ENCODE results near the gene CC2D1A. TPM values are rescaled to one million over a fixed set of nuclear protein-coding genes. Genes with fewer than 3 reads are reported as not detected.

Gene CC2D1A
- total and polyA plus RNA-seq, 2 donors (not counting 1 experiment from before 2014, with no cell fraction given): 34.3 to 47.2 TPM

DNA sequence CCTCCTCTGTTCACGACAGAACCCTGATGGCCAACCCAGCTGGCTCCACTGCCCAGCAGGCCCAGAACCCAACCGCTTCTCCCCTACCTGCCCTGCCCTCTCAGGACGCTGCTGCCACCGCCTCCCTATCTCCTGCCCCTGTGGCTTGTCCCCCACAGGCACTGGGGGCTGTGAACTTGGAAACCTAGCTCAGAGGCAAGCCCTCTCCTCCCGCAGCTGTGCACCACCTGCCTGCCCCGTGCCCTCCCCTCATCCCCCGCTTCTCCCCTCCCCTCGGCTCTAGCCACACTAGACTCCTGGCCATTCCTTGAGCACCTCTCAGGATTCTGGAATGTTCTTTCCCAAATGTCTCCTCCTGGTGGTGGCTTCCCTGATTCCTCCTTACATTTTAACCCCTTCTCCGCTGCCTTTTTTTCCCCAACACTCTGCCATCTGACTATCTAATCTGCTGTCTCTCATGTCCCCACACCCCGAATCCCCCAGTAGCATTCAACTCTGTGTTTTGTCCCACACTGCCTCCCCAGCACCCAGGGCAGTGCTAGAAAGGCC is 22.4 kb upstream of the CC2D1A start:
- Histone ChIP-seq H2AFZ (ENCODE audit: insufficient read depth, low read depth, low read length, poor library complexity, severe bottlenecking) (no peak overlapping the region), H3K4me2 (replicated peaks; ENCODE audit: low read depth, low read length, poor library complexity, severe bottlenecking) (no peak overlapping the region), H3K79me2 (ENCODE audit: control insufficient read depth, insufficient read depth, low read length) (no peaks in the 10 kb centered on the region), H3K27ac (ENCODE audit: low read length in 2 of 2) (no peak overlapping the region), H3K4me3 (ENCODE audit: control extremely low read depth in 1 of 5, extremely low read depth in 1 of 5, insufficient read depth in 1 of 5, low read depth in 2 of 5, low read length in 4 of 5) (no peak overlapping the region), H3K9me3 (ENCODE audit: control extremely low read depth in 1 of 3, control insufficient read depth in 2 of 3, insufficient read depth in 1 of 3, low read length in 2 of 3) (no peaks in the 10 kb centered on the region), H3K9ac (ENCODE audit: low read length) (no peak overlapping the region), H3K4me1 (ENCODE audit: control insufficient read depth in 2 of 2, insufficient read depth in 2 of 2, low read length in 2 of 2) (peaks cover 26 to 34% of the 10 kb centered on the region in 2 donors), H4K20me1 (ENCODE audit: control insufficient read depth, insufficient read depth, low read length, poor library complexity, severe bottlenecking) (no peaks in the 10 kb centered on the region), H3K36me3 (replicated peaks in 1 of 2; ENCODE audit: control extremely low read depth in 1 of 2, control insufficient read depth in 1 of 2, extremely low read depth in 1 of 2, insufficient read depth in 2 of 2, low read length in 1 of 2) (no peaks in the 10 kb centered on the region), H3K27me3 (replicated peaks in 1 of 4; ENCODE audit: control extremely low read depth in 1 of 4, control insufficient read depth in 3 of 4, insufficient read depth in 4 of 4, low read length in 3 of 4) (peaks cover 0 to 9% (median 0%) of the 10 kb centered on the region in 4 experiments)
- intact Hi-C loops (cut with micrococcal nuclease): no loop called here
- ATAC-seq (ENCODE audit: low read depth): no peak
- no peak for DNase-seq
- Mint-ChIP-seq H3K27ac (no peak overlapping the region), H3K27me3 (no peaks in the 10 kb centered on the region), H3K4me1 (peaks cover 25% of the 10 kb centered on the region), H3K9me3 (ENCODE audit: insufficient read depth) (no peaks in the 10 kb centered on the region), H3K4me3 (no peak overlapping the region)
- TF ChIP-seq EZH2 (IDR thresholded peaks at IDR 0.05; ENCODE audit: borderline replicate concordance, insufficient read depth, low read depth, low read length, poor library complexity, severe bottlenecking): no peak
- TF ChIP-seq, protein P1, sequence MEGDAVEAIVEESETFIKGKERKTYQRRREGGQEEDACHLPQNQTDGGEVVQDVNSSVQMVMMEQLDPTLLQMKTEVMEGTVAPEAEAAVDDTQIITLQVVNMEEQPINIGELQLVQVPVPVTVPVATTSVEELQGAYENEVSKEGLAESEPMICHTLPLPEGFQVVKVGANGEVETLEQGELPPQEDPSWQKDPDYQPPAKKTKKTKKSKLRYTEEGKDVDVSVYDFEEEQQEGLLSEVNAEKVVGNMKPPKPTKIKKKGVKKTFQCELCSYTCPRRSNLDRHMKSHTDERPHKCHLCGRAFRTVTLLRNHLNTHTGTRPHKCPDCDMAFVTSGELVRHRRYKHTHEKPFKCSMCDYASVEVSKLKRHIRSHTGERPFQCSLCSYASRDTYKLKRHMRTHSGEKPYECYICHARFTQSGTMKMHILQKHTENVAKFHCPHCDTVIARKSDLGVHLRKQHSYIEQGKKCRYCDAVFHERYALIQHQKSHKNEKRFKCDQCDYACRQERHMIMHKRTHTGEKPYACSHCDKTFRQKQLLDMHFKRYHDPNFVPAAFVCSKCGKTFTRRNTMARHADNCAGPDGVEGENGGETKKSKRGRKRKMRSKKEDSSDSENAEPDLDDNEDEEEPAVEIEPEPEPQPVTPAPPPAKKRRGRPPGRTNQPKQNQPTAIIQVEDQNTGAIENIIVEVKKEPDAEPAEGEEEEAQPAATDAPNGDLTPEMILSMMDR (IDR thresholded peaks at IDR 0.05): no peak
- 45% methylated on average over 9 of the region's 10 CpGs for WGBS (ENCODE audit: insufficient coverage)
- ChIA-PET CTCF (interaction anchor here (1.0 to 9.3 kb wide), 3 partner anchors 8 to 188 kb away, joined by 3 to 92 read pairs (median 29); partner anchors contain the start of gene MISP3), POLR2A (no interaction called here)

DNA sequence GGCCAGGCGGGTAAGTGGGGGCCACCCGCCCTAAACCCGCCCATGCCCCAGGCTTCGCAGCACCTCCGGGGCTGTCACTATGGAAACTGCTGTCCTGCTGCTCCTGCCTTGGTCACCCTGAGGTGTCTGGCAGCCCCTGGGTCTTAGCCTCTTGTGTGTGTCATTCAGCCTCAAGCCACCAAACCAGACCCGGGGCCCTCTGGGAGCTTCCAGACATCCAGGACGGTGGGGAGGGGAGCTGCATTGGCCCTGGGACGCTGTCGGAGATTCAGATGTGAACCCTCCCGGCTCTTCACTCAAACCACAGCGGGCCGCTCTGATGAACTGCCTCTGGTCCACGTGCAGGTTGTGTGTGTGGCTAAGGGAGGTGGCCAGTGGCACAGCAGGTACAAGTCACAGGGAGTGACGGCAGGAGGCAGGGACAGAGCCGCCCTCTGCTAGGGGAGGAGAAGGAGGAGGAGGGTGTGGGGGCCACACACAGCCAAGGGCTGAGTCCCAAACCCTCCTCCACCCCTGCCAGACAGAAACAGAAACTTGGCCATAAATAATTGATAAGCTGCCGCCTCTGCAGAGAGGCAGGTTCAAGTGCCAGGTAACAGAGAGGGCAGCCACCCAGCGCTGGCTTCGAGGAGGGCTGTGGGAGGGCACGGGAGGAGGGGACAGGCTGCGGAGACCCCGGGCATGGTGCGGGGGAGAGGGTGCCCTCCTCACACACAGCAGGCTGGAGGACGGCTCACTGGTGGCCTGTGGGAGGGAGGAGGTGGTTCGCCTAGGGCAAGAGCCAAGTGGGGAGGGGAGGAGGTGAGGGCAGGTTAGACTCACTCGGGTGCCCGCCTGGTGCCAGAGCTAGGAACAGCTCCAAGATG is 21.0 kb upstream of the CC2D1A start:
- DNase-seq: no peak
- Histone ChIP-seq H3K79me2 (ENCODE audit: control insufficient read depth, insufficient read depth, low read length) (no peaks in the 10 kb centered on the region), H3K4me2 (replicated peaks; ENCODE audit: low read depth, low read length, poor library complexity, severe bottlenecking) (no peak overlapping the region), H3K4me3 (ENCODE audit: control extremely low read depth in 1 of 5, extremely low read depth in 1 of 5, insufficient read depth in 1 of 5, low read depth in 2 of 5, low read length in 4 of 5) (no peak overlapping the region), H3K9ac (ENCODE audit: low read length) (no peak overlapping the region), H3K4me1 (ENCODE audit: control insufficient read depth in 2 of 2, insufficient read depth in 2 of 2, low read length in 2 of 2) (peaks cover 26 to 29% of the 10 kb centered on the region in 2 donors), H4K20me1 (ENCODE audit: control insufficient read depth, insufficient read depth, low read length, poor library complexity, severe bottlenecking) (no peaks in the 10 kb centered on the region), H3K27me3 (replicated peaks in 1 of 4; ENCODE audit: control extremely low read depth in 1 of 4, control insufficient read depth in 3 of 4, insufficient read depth in 4 of 4, low read length in 3 of 4) (peaks cover 0 to 9% (median 0%) of the 10 kb centered on the region in 4 experiments), H2AFZ (ENCODE audit: insufficient read depth, low read depth, low read length, poor library complexity, severe bottlenecking) (no peak overlapping the region), H3K9me3 (ENCODE audit: control extremely low read depth in 1 of 3, control insufficient read depth in 2 of 3, insufficient read depth in 1 of 3, low read length in 2 of 3) (no peaks in the 10 kb centered on the region), H3K36me3 (replicated peaks in 1 of 2; ENCODE audit: control extremely low read depth in 1 of 2, control insufficient read depth in 1 of 2, extremely low read depth in 1 of 2, insufficient read depth in 2 of 2, low read length in 1 of 2) (no peaks in the 10 kb centered on the region), H3K27ac (ENCODE audit: low read length in 2 of 2) (no peak overlapping the region)
- 90% methylated on average over 16 of the region's 26 CpGs for WGBS (ENCODE audit: insufficient coverage)
- ChIA-PET CTCF (interaction anchor here (0.6 to 9.3 kb wide), 6 partner anchors 157 to 333 kb away, joined by 3 to 92 read pairs (median 3); partner anchors contain the start of gene MISP3), POLR2A (no interaction called here)
- H3K27ac Mint-ChIP-seq: peak overlapping the region; percentile 37
- ATAC-seq (ENCODE audit: low read depth): no peak
- peaks cover 23% of the 10 kb centered on the region for H3K4me1 Mint-ChIP-seq
- no peaks in the 10 kb centered on the region for H3K27me3 Mint-ChIP-seq
- no peak overlapping the region for H3K4me3 Mint-ChIP-seq
- no peaks in the 10 kb centered on the region for H3K9me3 Mint-ChIP-seq (ENCODE audit: insufficient read depth)
- intact Hi-C loops (cut with micrococcal nuclease): no loop called here
- TF ChIP-seq, protein P1 (IDR thresholded peaks at IDR 0.05): no peak
- no peak for TF ChIP-seq EZH2 (IDR thresholded peaks at IDR 0.05; ENCODE audit: borderline replicate concordance, insufficient read depth, low read depth, low read length, poor library complexity, severe bottlenecking)

Measured in B cell (primary cell).